HepG2 (cell line): ENCODE results near the gene SYTL1. TPM values are rescaled to one million over a fixed set of nuclear protein-coding genes. Genes with fewer than 3 reads are reported as not detected.

Experiments
- CREM ChIP-seq, 2 experiments: sonication (generic) in 1 of 2; formaldehyde crosslinking in 1 of 2; IDR thresholded peaks; 2 replicates each; pipeline versions ENCODE4 v1.4.0 to v1.6.1; 2016 to 2020; ENCODE audit warnings: antibody characterized with exemption in 1 of 2, mild to moderate bottlenecking in 1 of 2, missing genetic modification reagents in 1 of 2
- EP300 ChIP-seq, 3 experiments: sonication (generic) in 1 of 3; formaldehyde crosslinking in 1 of 3; IDR thresholded peaks; 2 replicates each; pipeline versions ENCODE4 v1.5.1 to v1.6.1; 2011 to 2020; ENCODE audit warnings: low read depth in 2 of 3, low read length in 2 of 3, borderline replicate concordance in 1 of 3, improper control_type of control experiment in 1 of 3, mild to moderate bottlenecking in 1 of 3, missing genetic modification reagents in 1 of 3, moderate library complexity in 1 of 3
- FOXK1 ChIP-seq: sonication (generic); formaldehyde crosslinking; IDR thresholded peaks from 2 replicates; pipeline ENCODE4 v1.4.0; 2020; ENCODE audit warnings: low read depth, missing genetic modification reagents, borderline replicate concordance
- KAT2B ChIP-seq: fragments of 150-350 bp; IDR thresholded peaks from 2 replicates; pipeline ENCODE4 v1.6.1; 2014; ENCODE audit warnings: low read depth, low read length, borderline replicate concordance
- SP1 ChIP-seq, 2 experiments: fragments of 450-650 bp in 1 of 2; sonication (generic) in 1 of 2; formaldehyde crosslinking in 1 of 2; IDR thresholded peaks; 2 replicates each; pipeline versions ENCODE4 v1.4.0 to v1.6.1; 2016 to 2020; ENCODE audit warnings: missing genetic modification reagents in 1 of 2
- SYNCRIP ChIP-seq: fragments of 200-400 bp; formaldehyde crosslinking; IDR thresholded peaks from 2 replicates; pipeline ENCODE4 v1.6.1; 2018; ENCODE audit warnings: mild to moderate bottlenecking, low read depth, low read length; ENCODE audit not compliant: insufficient read depth
- ZFP82 ChIP-seq: sonication (generic); formaldehyde crosslinking; IDR thresholded peaks from 2 replicates; pipeline ENCODE4 v1.5.1; 2020; ENCODE audit warnings: mild to moderate bottlenecking, missing genetic modification reagents, borderline replicate concordance
- ZKSCAN5 ChIP-seq: sonication (generic); formaldehyde crosslinking; IDR thresholded peaks from 2 replicates; pipeline ENCODE4 v1.5.1; 2020; ENCODE audit warnings: mild to moderate bottlenecking, missing genetic modification reagents
- ZMYM3 ChIP-seq: sonication (generic); formaldehyde crosslinking; IDR thresholded peaks from 2 replicates; pipeline ENCODE4 v1.5.1; 2020; ENCODE audit warnings: mild to moderate bottlenecking, missing genetic modification reagents
- ZNF136 ChIP-seq: sonication (generic); formaldehyde crosslinking; IDR thresholded peaks from 2 replicates; pipeline ENCODE4 v1.8.1; 2022; ENCODE audit warnings: low read depth, mild to moderate bottlenecking, moderate library complexity, missing genetic modification reagents
- ZNF138 ChIP-seq: sonication (generic); formaldehyde crosslinking; IDR thresholded peaks from 2 replicates; pipeline ENCODE4 v1.5.0; 2020; ENCODE audit warnings: mild to moderate bottlenecking, low read depth, missing genetic modification reagents
- ZNF501 ChIP-seq: sonication (generic); formaldehyde crosslinking; IDR thresholded peaks from 2 replicates; pipeline ENCODE4 v1.5.1; 2020; ENCODE audit warnings: mild to moderate bottlenecking, moderate library complexity, missing genetic modification reagents
- ZNF713 ChIP-seq: sonication (generic); formaldehyde crosslinking; IDR thresholded peaks from 2 replicates; pipeline ENCODE4 v1.4.0; 2020; ENCODE audit warnings: mild to moderate bottlenecking, missing genetic modification reagents
- ZSCAN29 ChIP-seq: sonication (generic); formaldehyde crosslinking; conservative IDR thresholded peaks from 2 replicates; pipeline ENCODE4 v1.4.0; 2020; ENCODE audit warnings: mild to moderate bottlenecking, missing genetic modification reagents
- ZZZ3 ChIP-seq: sonication (generic); formaldehyde crosslinking; IDR thresholded peaks from 2 replicates; pipeline ENCODE4 v1.4.0; 2020; ENCODE audit warnings: missing genetic modification reagents, mild to moderate bottlenecking, borderline replicate concordance
- polyA plus RNA-seq, 8 experiments: library from polyadenylated mRNA; depleted of rRNA in 3 of 8; stranded (reverse) in 7 of 8; unstranded in 1 of 8; fragments of >200 nt; fragmentation: Illumina TruSeq in 4 of 8; extraction: Trizol in 4 of 8; gene quantifications; 2 replicates each; pipeline versions ENCODE4 v1.2.1 to v1.2.3, GENCODE V29; 2011 to 2016; ENCODE audit warnings: low read depth in 4 of 8, missing spikeins in 1 of 8, mixed read lengths in 1 of 8; ENCODE audit not compliant: insufficient read depth in 1 of 8
- total RNA-seq, 5 experiments: library from RNA; depleted of rRNA; stranded (reverse); fragments of >200 nt; fragmentation: Illumina TruSeq; extraction: Trizol; gene quantifications; 2 replicates each; pipeline ENCODE4 v1.2.3, GENCODE V29; 2016; ENCODE audit warnings: low read depth in 1 of 5
- TF ChIP-seq, protein P1 (sequence below): sonication (generic); formaldehyde crosslinking; IDR thresholded peaks from 2 replicates; pipeline ENCODE4; 2020; ENCODE audit warnings: missing genetic modification reagents, mild to moderate bottlenecking, borderline replicate concordance
- TF ChIP-seq, protein P2 (sequence below): sonication (generic); formaldehyde crosslinking; IDR thresholded peaks from 2 replicates; pipeline ENCODE4 v1.8.0; 2022; ENCODE audit warnings: mild to moderate bottlenecking, missing genetic modification reagents, borderline replicate concordance
- TF ChIP-seq, protein P3 (sequence below): sonication (generic); formaldehyde crosslinking; conservative IDR thresholded peaks from 2 replicates; pipeline ENCODE4 v1.4.0; 2020; ENCODE audit warnings: missing genetic modification reagents
- TF ChIP-seq, protein P4 (sequence below): sonication (generic); formaldehyde crosslinking; IDR thresholded peaks from 2 replicates; pipeline ENCODE4 v1.8.0; 2022; ENCODE audit warnings: mild to moderate bottlenecking, missing genetic modification reagents; ENCODE audit not compliant: insufficient replicate concordance
- TF ChIP-seq, protein P5 (sequence below): sonication (generic); formaldehyde crosslinking; IDR thresholded peaks from 2 replicates; pipeline ENCODE4 v1.8.1; 2023; ENCODE audit warnings: missing genetic modification reagents, mild to moderate bottlenecking, borderline replicate concordance

SYTL1 gene
- total and polyA plus RNA-seq, 2 of the 13 experiments (the other 11 are each of a cell fraction or from before 2014, with no cell fraction given), result 11.1 to 17.8 TPM

DNA sequence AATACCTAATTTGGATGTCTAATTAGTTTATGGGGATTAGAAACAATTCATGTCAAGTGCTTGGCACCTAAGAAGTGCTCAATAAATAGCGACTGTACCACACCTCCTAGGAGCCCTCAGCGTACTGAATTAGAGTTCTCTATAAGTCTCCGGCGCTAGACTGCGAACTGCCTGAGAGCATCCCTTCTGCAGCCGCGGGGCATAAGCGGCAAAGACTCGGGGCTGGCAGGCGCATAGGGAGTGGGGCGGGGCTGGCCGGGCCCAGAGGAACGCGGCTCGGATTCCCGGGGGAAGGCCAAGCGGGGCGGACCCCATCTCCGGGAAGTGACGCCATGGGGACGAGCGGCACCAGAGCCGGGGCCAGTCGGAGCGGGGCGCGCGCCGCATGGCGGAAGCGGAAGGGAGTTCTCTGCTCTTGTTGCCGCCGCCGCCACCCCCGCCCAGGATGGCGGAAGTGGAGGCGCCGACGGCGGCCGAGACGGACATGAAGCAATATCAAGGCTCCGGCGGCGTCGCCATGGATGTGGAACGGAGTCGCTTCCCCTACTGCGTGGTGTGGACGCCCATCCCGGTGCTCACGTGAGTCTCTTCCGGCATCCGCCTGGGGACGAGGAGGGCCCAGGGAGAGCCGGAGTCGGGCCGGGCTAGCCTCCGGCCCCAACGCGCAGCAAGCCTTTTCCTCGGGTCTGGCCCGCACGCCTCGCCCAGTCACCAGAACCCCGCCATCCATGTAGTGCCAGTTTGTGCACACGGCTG lies 19.8 kb upstream of the SYTL1 start, which contains the start of gene TMEM222 (continued):
- TF ChIP-seq, protein P1, sequence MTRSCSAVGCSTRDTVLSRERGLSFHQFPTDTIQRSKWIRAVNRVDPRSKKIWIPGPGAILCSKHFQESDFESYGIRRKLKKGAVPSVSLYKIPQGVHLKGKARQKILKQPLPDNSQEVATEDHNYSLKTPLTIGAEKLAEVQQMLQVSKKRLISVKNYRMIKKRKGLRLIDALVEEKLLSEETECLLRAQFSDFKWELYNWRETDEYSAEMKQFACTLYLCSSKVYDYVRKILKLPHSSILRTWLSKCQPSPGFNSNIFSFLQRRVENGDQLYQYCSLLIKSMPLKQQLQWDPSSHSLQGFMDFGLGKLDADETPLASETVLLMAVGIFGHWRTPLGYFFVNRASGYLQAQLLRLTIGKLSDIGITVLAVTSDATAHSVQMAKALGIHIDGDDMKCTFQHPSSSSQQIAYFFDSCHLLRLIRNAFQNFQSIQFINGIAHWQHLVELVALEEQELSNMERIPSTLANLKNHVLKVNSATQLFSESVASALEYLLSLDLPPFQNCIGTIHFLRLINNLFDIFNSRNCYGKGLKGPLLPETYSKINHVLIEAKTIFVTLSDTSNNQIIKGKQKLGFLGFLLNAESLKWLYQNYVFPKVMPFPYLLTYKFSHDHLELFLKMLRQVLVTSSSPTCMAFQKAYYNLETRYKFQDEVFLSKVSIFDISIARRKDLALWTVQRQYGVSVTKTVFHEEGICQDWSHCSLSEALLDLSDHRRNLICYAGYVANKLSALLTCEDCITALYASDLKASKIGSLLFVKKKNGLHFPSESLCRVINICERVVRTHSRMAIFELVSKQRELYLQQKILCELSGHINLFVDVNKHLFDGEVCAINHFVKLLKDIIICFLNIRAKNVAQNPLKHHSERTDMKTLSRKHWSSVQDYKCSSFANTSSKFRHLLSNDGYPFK (CRISPR knock-in tag), result peak; percentile 97
- TF ChIP-seq ZSCAN29 (CRISPR knock-in tag) (no peak), SYNCRIP (no peak), EP300 (IDR thresholded peaks at IDR 0.05; ENCODE audit: low read depth in 2 of 2, low read length in 2 of 2) (peak in 1 of 2 experiments; percentile 63; a peak in 2 of 4 replicates), EP300 (CRISPR knock-in tag; IDR thresholded peaks at IDR 0.05; ENCODE audit: borderline replicate concordance) (peak; percentile 42; the same call in 1 of the 2 replicates), ZNF138 (CRISPR knock-in tag) (0 out of 2 replicates have a peak, but pooled peaks have one; percentile 23), CREM (IDR thresholded peaks at IDR 0.05) (peak; percentile 95), CREM (CRISPR knock-in tag; IDR thresholded peaks at IDR 0.05) (peak; percentile 72), ZZZ3 (CRISPR knock-in tag) (no peak; the same call in 1 of the 2 replicates), ZNF501 (peak; percentile 93), ZNF713 (CRISPR knock-in tag) (peak; percentile 40; the same call in 1 of the 2 replicates), FOXK1 (CRISPR knock-in tag) (peak; percentile 97), KAT2B (no peak), ZFP82 (CRISPR knock-in tag) (no peak), SP1 (IDR thresholded peaks at IDR 0.05) (no peak), SP1 (CRISPR knock-in tag; IDR thresholded peaks at IDR 0.05) (peak; percentile 88), ZNF136 (CRISPR knock-in tag) (no peak), ZMYM3 (CRISPR knock-in tag) (peak; percentile 54; the same call in 1 of the 2 replicates), ZKSCAN5 (CRISPR knock-in tag) (no peak)
- TF ChIP-seq, protein P2, sequence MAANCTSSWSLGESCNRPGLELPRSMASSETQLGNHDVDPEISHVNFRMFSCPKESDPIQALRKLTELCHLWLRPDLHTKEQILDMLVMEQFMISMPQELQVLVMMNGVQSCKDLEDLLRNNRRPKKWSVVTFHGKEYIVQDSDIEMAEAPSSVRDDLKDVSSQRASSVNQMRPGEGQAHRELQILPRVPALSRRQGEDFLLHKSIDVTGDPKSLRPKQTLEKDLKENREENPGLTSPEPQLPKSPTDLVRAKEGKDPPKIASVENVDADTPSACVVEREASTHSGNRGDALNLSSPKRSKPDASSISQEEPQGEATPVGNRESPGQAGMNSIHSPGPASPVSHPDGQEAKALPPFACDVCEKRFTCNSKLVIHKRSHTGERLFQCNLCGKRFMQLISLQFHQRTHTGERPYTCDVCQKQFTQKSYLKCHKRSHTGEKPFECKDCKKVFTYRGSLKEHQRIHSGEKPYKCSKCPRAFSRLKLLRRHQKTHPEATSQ, result peak; percentile 43; the same call in 1 of the 2 replicates
- TF ChIP-seq, protein P3, sequence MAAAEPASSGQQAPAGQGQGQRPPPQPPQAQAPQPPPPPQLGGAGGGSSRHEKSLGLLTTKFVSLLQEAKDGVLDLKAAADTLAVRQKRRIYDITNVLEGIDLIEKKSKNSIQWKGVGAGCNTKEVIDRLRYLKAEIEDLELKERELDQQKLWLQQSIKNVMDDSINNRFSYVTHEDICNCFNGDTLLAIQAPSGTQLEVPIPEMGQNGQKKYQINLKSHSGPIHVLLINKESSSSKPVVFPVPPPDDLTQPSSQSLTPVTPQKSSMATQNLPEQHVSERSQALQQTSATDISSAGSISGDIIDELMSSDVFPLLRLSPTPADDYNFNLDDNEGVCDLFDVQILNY, result peak; percentile 84
- TF ChIP-seq, protein P4, sequence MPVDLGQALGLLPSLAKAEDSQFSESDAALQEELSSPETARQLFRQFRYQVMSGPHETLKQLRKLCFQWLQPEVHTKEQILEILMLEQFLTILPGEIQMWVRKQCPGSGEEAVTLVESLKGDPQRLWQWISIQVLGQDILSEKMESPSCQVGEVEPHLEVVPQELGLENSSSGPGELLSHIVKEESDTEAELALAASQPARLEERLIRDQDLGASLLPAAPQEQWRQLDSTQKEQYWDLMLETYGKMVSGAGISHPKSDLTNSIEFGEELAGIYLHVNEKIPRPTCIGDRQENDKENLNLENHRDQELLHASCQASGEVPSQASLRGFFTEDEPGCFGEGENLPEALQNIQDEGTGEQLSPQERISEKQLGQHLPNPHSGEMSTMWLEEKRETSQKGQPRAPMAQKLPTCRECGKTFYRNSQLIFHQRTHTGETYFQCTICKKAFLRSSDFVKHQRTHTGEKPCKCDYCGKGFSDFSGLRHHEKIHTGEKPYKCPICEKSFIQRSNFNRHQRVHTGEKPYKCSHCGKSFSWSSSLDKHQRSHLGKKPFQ (CRISPR knock-in tag), result peak; percentile 53
- TF ChIP-seq, protein P5, sequence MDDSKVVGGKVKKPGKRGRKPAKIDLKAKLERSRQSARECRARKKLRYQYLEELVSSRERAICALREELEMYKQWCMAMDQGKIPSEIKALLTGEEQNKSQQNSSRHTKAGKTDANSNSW (CRISPR knock-in tag), result no peak; the same call in 1 of the 2 replicates
